ENCODE measurements around the gene ISM2.

DNA sequence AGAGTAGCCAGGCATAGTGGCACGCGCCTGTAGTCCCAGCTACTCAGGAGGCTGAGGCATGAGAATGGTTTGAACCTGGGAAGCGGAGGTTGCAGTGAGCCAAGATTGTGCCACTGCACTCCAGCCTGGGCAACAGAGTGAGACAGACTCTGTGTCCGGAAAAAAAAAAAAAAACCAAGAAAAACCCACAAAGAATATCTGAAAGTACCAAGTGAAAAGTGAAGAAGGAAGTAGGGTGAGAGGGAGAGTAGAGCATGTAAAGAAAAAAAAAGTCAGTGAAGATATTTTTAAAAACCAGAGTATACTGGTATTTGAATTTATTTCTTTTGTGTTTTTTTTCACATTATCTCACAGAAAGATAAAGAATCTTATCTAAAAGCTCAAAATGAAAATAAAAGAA lies 43.3 kb upstream of the ISM2 start:
- TF ChIP-seq, protein P1, sequence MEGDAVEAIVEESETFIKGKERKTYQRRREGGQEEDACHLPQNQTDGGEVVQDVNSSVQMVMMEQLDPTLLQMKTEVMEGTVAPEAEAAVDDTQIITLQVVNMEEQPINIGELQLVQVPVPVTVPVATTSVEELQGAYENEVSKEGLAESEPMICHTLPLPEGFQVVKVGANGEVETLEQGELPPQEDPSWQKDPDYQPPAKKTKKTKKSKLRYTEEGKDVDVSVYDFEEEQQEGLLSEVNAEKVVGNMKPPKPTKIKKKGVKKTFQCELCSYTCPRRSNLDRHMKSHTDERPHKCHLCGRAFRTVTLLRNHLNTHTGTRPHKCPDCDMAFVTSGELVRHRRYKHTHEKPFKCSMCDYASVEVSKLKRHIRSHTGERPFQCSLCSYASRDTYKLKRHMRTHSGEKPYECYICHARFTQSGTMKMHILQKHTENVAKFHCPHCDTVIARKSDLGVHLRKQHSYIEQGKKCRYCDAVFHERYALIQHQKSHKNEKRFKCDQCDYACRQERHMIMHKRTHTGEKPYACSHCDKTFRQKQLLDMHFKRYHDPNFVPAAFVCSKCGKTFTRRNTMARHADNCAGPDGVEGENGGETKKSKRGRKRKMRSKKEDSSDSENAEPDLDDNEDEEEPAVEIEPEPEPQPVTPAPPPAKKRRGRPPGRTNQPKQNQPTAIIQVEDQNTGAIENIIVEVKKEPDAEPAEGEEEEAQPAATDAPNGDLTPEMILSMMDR (IDR thresholded peaks at IDR 0.05; ENCODE audit: borderline replicate concordance, extremely low read depth, low read length, poor library complexity, severe bottlenecking): no peak
- TF ChIP-seq EZH2 (IDR thresholded peaks at IDR 0.05; ENCODE audit: borderline replicate concordance, low read depth, low read length, severe bottlenecking): no peak

Data from DND-41 (cell line).